Stomach (tissue), 4 donors: ENCODE measurements around the gene RIOX2.

Experiments used
- EP300 ChIP-seq: sonication (generic); formaldehyde crosslinking; IDR thresholded peaks from one replicate; pipeline ENCODE4 v1.6.1; 2017; ENCODE audit warnings: antibody characterized with exemption
- POLR2AphosphoS5 ChIP-seq, 3 donors: sonication (generic); formaldehyde crosslinking; IDR thresholded peaks; one replicate each; pipeline ENCODE4 v1.6.1; 2016; ENCODE audit warnings: antibody characterized with exemption in 3 of 3
- TF ChIP-seq, protein P1 (sequence below), 7 experiments: fragments of 450-650 bp in 4 of 7; fragments of 200-600 bp in 3 of 7; sonication (generic) in 3 of 7; IDR thresholded peaks; one replicate each; pipeline ENCODE4 v1.5.1; 2016 to 2019; ENCODE audit warnings: antibody characterized with exemption in 7 of 7, control low read depth in 2 of 7, mild to moderate bottlenecking in 1 of 7

GRCh38 chr3:97994328-97994945 lies 22.2 kb upstream of the RIOX2 start:
- no peak for TF ChIP-seq EP300
- TF ChIP-seq, protein P1, sequence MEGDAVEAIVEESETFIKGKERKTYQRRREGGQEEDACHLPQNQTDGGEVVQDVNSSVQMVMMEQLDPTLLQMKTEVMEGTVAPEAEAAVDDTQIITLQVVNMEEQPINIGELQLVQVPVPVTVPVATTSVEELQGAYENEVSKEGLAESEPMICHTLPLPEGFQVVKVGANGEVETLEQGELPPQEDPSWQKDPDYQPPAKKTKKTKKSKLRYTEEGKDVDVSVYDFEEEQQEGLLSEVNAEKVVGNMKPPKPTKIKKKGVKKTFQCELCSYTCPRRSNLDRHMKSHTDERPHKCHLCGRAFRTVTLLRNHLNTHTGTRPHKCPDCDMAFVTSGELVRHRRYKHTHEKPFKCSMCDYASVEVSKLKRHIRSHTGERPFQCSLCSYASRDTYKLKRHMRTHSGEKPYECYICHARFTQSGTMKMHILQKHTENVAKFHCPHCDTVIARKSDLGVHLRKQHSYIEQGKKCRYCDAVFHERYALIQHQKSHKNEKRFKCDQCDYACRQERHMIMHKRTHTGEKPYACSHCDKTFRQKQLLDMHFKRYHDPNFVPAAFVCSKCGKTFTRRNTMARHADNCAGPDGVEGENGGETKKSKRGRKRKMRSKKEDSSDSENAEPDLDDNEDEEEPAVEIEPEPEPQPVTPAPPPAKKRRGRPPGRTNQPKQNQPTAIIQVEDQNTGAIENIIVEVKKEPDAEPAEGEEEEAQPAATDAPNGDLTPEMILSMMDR (IDR thresholded peaks at IDR 0.05) = no peak
- no peak for TF ChIP-seq POLR2AphosphoS5 (IDR thresholded peaks at IDR 0.05)
